HCT116 (cell line): ENCODE results near the gene MCC. TPM values are rescaled to one million over a fixed set of nuclear protein-coding genes. Genes with fewer than 3 reads are reported as not detected.

Source experiments
- ATAC-seq: fragments of 200-7000 bp; cut with Tn5 transposase; 2 replicates; pipeline ENCODE4 v1.9.1; 2020; ENCODE audit warnings: mild to moderate bottlenecking, moderate library complexity
- BruUV-seq: library from RNA; stranded (reverse); fragments of 400-500 nt; replicated peaks from 2 replicates; lab custom pipeline; 2021; lab: Mats Ljungman, UMichigan
- CTCF ChIA-PET: fragments of 300-600 bp; sonication (Branson Sonifier 250); formaldehyde crosslinking; loops from one replicate; lab custom pipeline; 2021; ENCODE audit warnings: antibody characterized with exemption; lab: Charles Lee
- POLR2A ChIA-PET: fragments of 300-600, 350-600 bp; sonication (Branson Sonifier 250); formaldehyde crosslinking; loops from one replicate; lab custom pipeline; 2021; ENCODE audit warnings: antibody characterized with exemption; lab: Charles Lee
- RAD21 ChIA-PET, 2 experiments: fragments of 300-600 bp; sonication (Branson Sonifier 250); formaldehyde crosslinking; loops; one replicate each; lab custom pipeline; 2023; ENCODE audit warnings: low total read pairs in 2 of 2; ENCODE audit not compliant: uncharacterized antibody in 2 of 2, unreplicated experiment in 2 of 2, low non-redundant PET in 1 of 2; lab: Charles Lee
- DNase-seq: peaks from one replicate; pipeline ENCODE4 v3.0.0-alpha.2; 2010; ENCODE audit warnings: low read depth, low spot score
- H2AFZ ChIP-seq: fragments of 200-600 bp; shearing (Covaris generic), sonication (generic); 2 replicates; pipeline ENCODE4 v1.6.1; 2017; ENCODE audit warnings: low read depth, mixed run types, mixed read lengths, antibody characterized with exemption, low read length; ENCODE audit not compliant: poor library complexity, severe bottlenecking
- H3K27ac ChIP-seq: 2 replicates; pipeline ENCODE4 v1.5.1; 2012; ENCODE audit warnings: low read depth, low read length
- H3K27me3 ChIP-seq: fragments of 200-600 bp; sonication (generic); 2 replicates; pipeline ENCODE4 v1.6.1; 2016; ENCODE audit warnings: mixed run types, low read length, mixed read lengths; ENCODE audit not compliant: insufficient read depth
- H3K36me3 ChIP-seq, 2 experiments: fragments of 200-500 bp in 1 of 2; fragments of 200-600 bp in 1 of 2; sonication (Bioruptor generic) in 1 of 2; sonication (generic) in 1 of 2; 2 replicates each; pipeline versions ENCODE4 v1.5.1 to v1.6.1; 2014 to 2016; ENCODE audit warnings: low read length in 2 of 2, inconsistent platforms in 1 of 2, mixed read lengths in 1 of 2, mixed run types in 1 of 2; ENCODE audit not compliant: insufficient read depth in 2 of 2, control insufficient read depth in 1 of 2
- H3K4me1 ChIP-seq, 2 experiments: fragments of 200-600 bp in 1 of 2; sonication (generic) in 1 of 2; 2 replicates each; pipeline versions ENCODE4 v1.5.1 to v1.6.1; 2012 to 2017; ENCODE audit warnings: low read length in 2 of 2, inconsistent platforms in 1 of 2, mild to moderate bottlenecking in 1 of 2, mixed read lengths in 1 of 2, mixed run types in 1 of 2, moderate library complexity in 1 of 2; ENCODE audit not compliant: insufficient read depth in 2 of 2, control insufficient read depth in 1 of 2
- H3K4me2 ChIP-seq: fragments of 200-600 bp; sonication (generic); 2 replicates; pipeline ENCODE4 v1.6.1; 2017; ENCODE audit warnings: mixed run types, low read length, mixed read lengths
- H3K4me3 ChIP-seq, 2 experiments: fragments of 200-600 bp in 1 of 2; sonication (generic) in 1 of 2; replicated peaks in 1 of 2; 2 replicates each; pipeline ENCODE4 v1.5.1; 2011 to 2016; ENCODE audit warnings: low read length in 2 of 2, control low read depth in 1 of 2, low read depth in 1 of 2, mild to moderate bottlenecking in 1 of 2, mixed read lengths in 1 of 2, mixed run types in 1 of 2
- H3K79me2 ChIP-seq: fragments of 200-600 bp; sonication (generic); 2 replicates; pipeline ENCODE4 v1.6.1; 2017; ENCODE audit warnings: mild to moderate bottlenecking, mixed run types, low read length, moderate library complexity, mixed read lengths; ENCODE audit not compliant: insufficient read depth
- H3K9ac ChIP-seq: fragments of 200-600 bp; sonication (generic); 2 replicates; pipeline ENCODE4 v1.6.1; 2016; ENCODE audit warnings: low read length, mixed read lengths
- H3K9me2 ChIP-seq: fragments of 200-600 bp; sonication (generic), shearing (Covaris generic); 2 replicates; pipeline ENCODE4 v1.6.1; 2017; ENCODE audit warnings: mixed run types, mild to moderate bottlenecking, moderate library complexity; ENCODE audit not compliant: insufficient read depth
- H3K9me3 ChIP-seq, 2 experiments: fragments of 200-500 bp in 1 of 2; fragments of 200-600 bp in 1 of 2; sonication (Bioruptor generic) in 1 of 2; sonication (generic) in 1 of 2; 2 replicates each; pipeline ENCODE4 v1.6.1; 2014 to 2017; ENCODE audit warnings: low read length in 2 of 2, mixed read lengths in 2 of 2, inconsistent platforms in 1 of 2, low read depth in 1 of 2, mild to moderate bottlenecking in 1 of 2, mixed run types in 1 of 2, moderate library complexity in 1 of 2; ENCODE audit not compliant: control insufficient read depth in 1 of 2, insufficient read depth in 1 of 2
- H4K20me1 ChIP-seq: fragments of 200-600 bp; sonication (generic), shearing (Covaris generic); 2 replicates; pipeline ENCODE4 v1.6.1; 2017; ENCODE audit warnings: mixed run types, mild to moderate bottlenecking, moderate library complexity; ENCODE audit not compliant: insufficient read depth
- EZH2 ChIP-seq: fragments of 200-600 bp; sonication (generic); IDR thresholded peaks from 2 replicates; pipeline ENCODE4 v1.6.1; 2017; ENCODE audit warnings: antibody characterized with exemption, mixed run types
- FOSL1 ChIP-seq: IDR thresholded peaks from 2 replicates; pipeline ENCODE4 v1.6.1; 2012; ENCODE audit warnings: low read depth
- POLR2A ChIP-seq: IDR thresholded peaks from 2 replicates; pipeline ENCODE4 v1.7.0; 2011; ENCODE audit warnings: borderline replicate concordance; ENCODE audit not compliant: insufficient read depth, insufficient read length; ENCODE audit errors: extremely low read depth
- RAD21 ChIP-seq: IDR thresholded peaks from 2 replicates; pipeline ENCODE4 v1.6.1; 2012; ENCODE audit warnings: low read depth, mild to moderate bottlenecking
- REST ChIP-seq: IDR thresholded peaks from 2 replicates; pipeline ENCODE4 v1.6.1; 2012; ENCODE audit warnings: low read depth
- SIN3A ChIP-seq: IDR thresholded peaks from 2 replicates; pipeline ENCODE4 v1.6.1; 2012; ENCODE audit warnings: low read depth
- SP1 ChIP-seq: IDR thresholded peaks from 2 replicates; pipeline ENCODE4 v1.6.1; 2012; ENCODE audit warnings: low read depth
- SRF ChIP-seq: IDR thresholded peaks from 2 replicates; pipeline ENCODE4 v1.6.1; 2012; ENCODE audit warnings: low read depth
- TCF7L2 ChIP-seq: IDR thresholded peaks from 2 replicates; pipeline ENCODE4 v1.7.0; 2011; ENCODE audit warnings: borderline replicate concordance, inconsistent platforms; ENCODE audit not compliant: insufficient read depth, insufficient read length; ENCODE audit errors: extremely low read depth
- YY1 ChIP-seq: IDR thresholded peaks from 2 replicates; pipeline ENCODE4 v1.6.1; 2011; ENCODE audit warnings: low read length, low read depth, moderate library complexity, mild to moderate bottlenecking; ENCODE audit not compliant: insufficient replicate concordance; ENCODE audit errors: extremely low read depth
- ZFX ChIP-seq: fragments of 450-650 bp; IDR thresholded peaks from 2 replicates; pipeline ENCODE4 v1.6.1; 2017
- ZNF274 ChIP-seq: fragments of 200-500 bp; sonication (Bioruptor generic); IDR thresholded peaks from 2 replicates; pipeline ENCODE4 v1.6.1; 2014; ENCODE audit warnings: mild to moderate bottlenecking, low read depth, low read length, inconsistent platforms
- intact Hi-C: fragments of 100-400 bp; cut with micrococcal nuclease; formaldehyde crosslinking; loops from 2 replicates; pipeline ENCODE4 v1.10.0; 2022
- total RNA-seq: library from RNA; stranded (reverse); gene quantifications from one replicate; pipeline ENCODE4 v1.2.1, GENCODE V29; 2021; ENCODE audit not compliant: unreplicated experiment
- TF ChIP-seq, protein P1 (sequence below): IDR thresholded peaks from 2 replicates; pipeline ENCODE4 v1.6.1; 2012

The MCC gene
- total RNA-seq, 1 experiment from 2014 or later, result 20.1 TPM

DNA sequence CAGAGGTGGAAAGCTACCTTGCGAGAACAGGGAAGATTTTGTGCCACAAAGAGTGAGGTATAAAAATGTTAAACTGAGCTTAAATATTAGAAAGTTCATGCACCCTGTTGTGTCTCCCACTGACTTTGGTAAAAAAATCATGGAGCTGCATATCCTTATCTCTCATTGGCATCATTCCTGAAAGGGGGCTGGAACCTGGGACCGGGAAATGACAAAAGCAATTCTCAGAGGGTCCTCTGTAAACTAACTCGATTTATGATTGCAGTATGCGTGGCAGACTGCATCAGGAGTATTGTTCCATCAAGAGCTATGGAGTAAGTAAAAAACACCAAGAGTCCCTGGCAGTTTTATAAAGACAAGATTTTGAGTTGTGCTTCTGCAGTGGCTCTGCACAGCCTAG, 362.9 kb downstream of the MCC start:
- TF ChIP-seq FOSL1 (no peak), REST (no peak), SRF (no peak), SIN3A (no peak)
- TF ChIP-seq, protein P1, sequence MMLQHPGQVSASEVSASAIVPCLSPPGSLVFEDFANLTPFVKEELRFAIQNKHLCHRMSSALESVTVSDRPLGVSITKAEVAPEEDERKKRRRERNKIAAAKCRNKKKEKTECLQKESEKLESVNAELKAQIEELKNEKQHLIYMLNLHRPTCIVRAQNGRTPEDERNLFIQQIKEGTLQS, result no peak
- BruUV-seq, result no TSS peak
- Histone ChIP-seq H4K20me1 (no peaks in the 10 kb centered on the region), H3K4me1 (no peaks in the 10 kb centered on the region), H3K9me3 (no peaks in the 10 kb centered on the region), H3K4me3 (no peak overlapping the region), H3K9ac (no peak overlapping the region), H3K4me2 (no peak overlapping the region), H3K36me3 (no peaks in the 10 kb centered on the region), H3K27ac (no peak overlapping the region), H2AFZ (no peak overlapping the region), H3K9me2 (no peaks in the 10 kb centered on the region), H3K27me3 (no peaks in the 10 kb centered on the region), H3K79me2 (no peaks in the 10 kb centered on the region)
- ChIA-PET RAD21 (interaction anchor here in 1 of 2 experiments (0.6 kb wide), 1 partner anchor 96 kb away, joined by 3 read pairs; no protein-coding TSS in a partner anchor), POLR2A (no interaction called here), CTCF (no interaction called here)
- no peak for DNase-seq
- no peak for ATAC-seq
- intact Hi-C loops, result no loop called here

DNA sequence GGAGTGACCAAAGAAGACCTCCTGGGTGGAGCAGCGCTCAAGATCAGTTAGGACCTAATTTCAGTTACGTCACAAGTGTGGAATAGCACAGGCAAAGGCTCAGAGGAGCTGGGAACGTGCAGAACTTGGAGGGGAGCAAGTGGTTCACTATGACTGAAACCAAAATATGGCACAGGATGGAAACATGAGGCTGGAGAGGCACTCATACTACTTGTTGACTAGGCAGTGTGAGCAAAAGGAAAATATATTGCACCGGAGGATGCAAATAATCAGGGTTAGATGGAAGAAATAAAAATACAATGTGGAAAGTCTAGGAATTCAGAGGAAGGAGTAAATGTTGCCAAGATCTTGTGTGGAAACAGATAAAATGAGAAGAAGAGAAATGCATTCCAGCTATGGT, 363.3 kb downstream of the MCC start:
- Histone ChIP-seq H4K20me1 (no peaks in the 10 kb centered on the region), H3K4me3 (no peak overlapping the region), H3K27me3 (no peaks in the 10 kb centered on the region), H3K79me2 (no peaks in the 10 kb centered on the region), H3K36me3 (no peaks in the 10 kb centered on the region), H2AFZ (no peak overlapping the region), H3K27ac (no peak overlapping the region), H3K9me2 (no peaks in the 10 kb centered on the region), H3K4me1 (no peaks in the 10 kb centered on the region), H3K9ac (no peak overlapping the region), H3K9me3 (no peaks in the 10 kb centered on the region), H3K4me2 (no peak overlapping the region)
- intact Hi-C loops, result no loop called here
- ATAC-seq (no peak), DNase-seq (no peak)
- no TSS peak for BruUV-seq
- ChIA-PET RAD21 (interaction anchor here in 1 of 2 experiments (0.6 kb wide), 1 partner anchor 97 kb away, joined by 3 read pairs; no protein-coding TSS in a partner anchor), POLR2A (no interaction called here), CTCF (no interaction called here)
- TF ChIP-seq TCF7L2, result no peak
- TF ChIP-seq, protein P1, result no peak
- TF ChIP-seq YY1, result no peak
- no peak for TF ChIP-seq RAD21
- TF ChIP-seq SP1, result no peak
- TF ChIP-seq ZNF274, result no peak
- TF ChIP-seq EZH2, result no peak
- no peak for TF ChIP-seq REST
- no peak for TF ChIP-seq SRF
- no peak for TF ChIP-seq POLR2A
- no peak for TF ChIP-seq ZFX
- no peak for TF ChIP-seq FOSL1
